ENCODE data around the gene BCAM.
A peak's percentile ranks its signal among the peaks of the same experiment; 100 is the strongest.
"Not testable (repeated sequence)": the region's sequence is repeated elsewhere in the genome, so short reads cannot be mapped to it uniquely, and the experiment has no call there.

BCAM gene

GRCh38 chr19:44818466-44819031 lies 9.6 kb downstream of the BCAM start:
- DNase-seq = no peak

GRCh38 chr19:44819246-44819832 lies 10.4 kb downstream of the BCAM start:
- no peak for DNase-seq

GRCh38 chr19:44820648-44821609 lies 12.0 kb downstream of the BCAM start:
- no peak for DNase-seq

- no peak for DNase-seq
Measured at GRCh38 chr19:44822177-44822576, 13.3 kb downstream of the BCAM start.

- no peak for DNase-seq
Measured at GRCh38 chr19:44822670-44823372, 13.9 kb downstream of the BCAM start.

GRCh38 chr19:44823373-44823698 lies 14.4 kb downstream of the BCAM start:
- no peak for DNase-seq

GRCh38 chr19:44824761-44825160 lies 15.9 kb downstream of the BCAM start:
- no peak for DNase-seq

- not testable (repeated sequence) for DNase-seq
Measured at GRCh38 chr19:44832875-44833274, 24.0 kb downstream of the BCAM start.

GRCh38 chr19:44834399-44834798 lies 25.5 kb downstream of the BCAM start:
- DNase-seq = not testable (repeated sequence)

GRCh38 chr19:44839276-44839675 lies 30.4 kb downstream of the BCAM start:
- DNase-seq = no peak

- no peak for DNase-seq
Measured at GRCh38 chr19:44840811-44841210, 31.9 kb downstream of the BCAM start.

- DNase-seq = no peak
Measured at GRCh38 chr19:44841231-44841630, 32.3 kb downstream of the BCAM start.

- no peak for DNase-seq
Measured at GRCh38 chr19:44845286-44845611, 36.3 kb downstream of the BCAM start.

- peak; percentile 65 to 87 for DNase-seq
Measured at GRCh38 chr19:44845612-44846454, 36.9 kb downstream of the BCAM start, which contains the start of gene NECTIN2. NECTIN2 (plus strand) TSS chr19:44846297; CDS start chr19:44846526, 229 bp downstream.

- DNase-seq = no peak
Measured at GRCh38 chr19:44846455-44847143, 37.7 kb downstream of the BCAM start.

- no peak for DNase-seq
Measured at GRCh38 chr19:44847144-44848035, 38.5 kb downstream of the BCAM start.

GRCh38 chr19:44848036-44848811 lies 39.3 kb downstream of the BCAM start:
- no peak for DNase-seq

GRCh38 chr19:44848812-44849447 lies 40.0 kb downstream of the BCAM start:
- DNase-seq = no peak

GRCh38 chr19:44850641-44851109 lies 41.8 kb downstream of the BCAM start:
- no peak for DNase-seq

All from stimulated activated CD4-positive, alpha-beta T cell treated with anti-CD3 and anti-CD28 coated beads, Interleukin-4, amount 100 ng/mL, for 4 hours (primary cell).